ENCODE measurements around the gene FBRSL1.
"Not testable (repeated sequence)": the region's sequence is repeated elsewhere in the genome, so short reads cannot be mapped to it uniquely, and the experiment has no call there.

The FBRSL1 gene

DNA sequence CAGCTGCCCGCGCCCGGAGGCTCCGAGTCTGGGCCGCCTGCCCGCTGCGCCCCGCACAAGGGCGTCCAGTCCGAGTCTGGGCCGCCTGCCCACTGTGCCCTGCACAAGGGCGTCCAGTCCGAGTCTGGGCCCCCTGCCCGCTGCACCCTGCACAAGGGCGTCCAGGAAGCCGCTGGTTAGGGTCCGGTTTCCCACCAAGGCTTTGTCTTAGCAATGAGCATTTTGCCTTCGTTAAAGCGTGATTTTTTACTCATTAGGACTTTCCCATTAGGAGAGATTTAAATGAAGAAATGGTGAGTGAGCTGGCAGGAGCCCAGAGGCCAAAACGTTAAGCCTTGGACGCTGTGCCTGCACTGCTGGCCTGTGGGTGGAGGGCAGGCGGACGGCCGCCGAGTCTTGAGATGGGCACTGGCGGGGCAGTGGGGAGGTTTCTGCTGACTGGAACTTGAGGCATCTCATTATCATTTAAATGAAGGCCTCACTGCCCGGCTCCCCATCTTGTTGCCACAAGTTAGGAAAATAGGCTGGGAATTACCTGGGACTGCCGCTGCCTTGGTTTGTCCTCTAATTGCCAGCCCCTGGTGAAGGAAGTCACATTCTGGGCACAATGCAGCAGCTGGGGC is 36.0 kb downstream of the FBRSL1 start:
- DNase-seq (ENCODE audit: low spot score) = no peak

GRCh38 chr12:132527186-132527882 is 37.4 kb downstream of the FBRSL1 start:
- DNase-seq (ENCODE audit: low spot score) = no peak

DNA sequence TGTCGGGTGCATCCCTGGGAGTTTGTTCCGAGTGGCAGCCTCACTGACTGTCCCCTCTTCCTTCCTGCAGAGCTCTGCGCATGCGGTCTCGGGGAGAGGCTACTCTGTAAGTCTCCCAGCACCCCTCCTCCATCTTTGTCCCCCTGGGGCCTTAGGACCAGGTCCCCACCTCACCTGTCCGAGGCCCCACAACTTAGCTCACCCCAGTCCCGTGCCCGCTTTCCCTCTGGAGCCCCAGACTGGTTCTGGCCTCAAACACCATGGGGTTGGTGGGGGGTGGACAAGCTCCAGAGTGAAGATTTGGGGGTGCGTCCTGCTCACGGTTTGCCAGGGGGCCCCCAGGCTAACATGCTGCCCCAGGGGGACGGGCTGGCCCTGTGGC is 37.9 kb downstream of the FBRSL1 start:
- no peak for DNase-seq (ENCODE audit: low spot score)

- no peak for DNase-seq (ENCODE audit: low spot score)
Observed at GRCh38 chr12:132528564-132529106, 38.7 kb downstream of the FBRSL1 start.

DNA sequence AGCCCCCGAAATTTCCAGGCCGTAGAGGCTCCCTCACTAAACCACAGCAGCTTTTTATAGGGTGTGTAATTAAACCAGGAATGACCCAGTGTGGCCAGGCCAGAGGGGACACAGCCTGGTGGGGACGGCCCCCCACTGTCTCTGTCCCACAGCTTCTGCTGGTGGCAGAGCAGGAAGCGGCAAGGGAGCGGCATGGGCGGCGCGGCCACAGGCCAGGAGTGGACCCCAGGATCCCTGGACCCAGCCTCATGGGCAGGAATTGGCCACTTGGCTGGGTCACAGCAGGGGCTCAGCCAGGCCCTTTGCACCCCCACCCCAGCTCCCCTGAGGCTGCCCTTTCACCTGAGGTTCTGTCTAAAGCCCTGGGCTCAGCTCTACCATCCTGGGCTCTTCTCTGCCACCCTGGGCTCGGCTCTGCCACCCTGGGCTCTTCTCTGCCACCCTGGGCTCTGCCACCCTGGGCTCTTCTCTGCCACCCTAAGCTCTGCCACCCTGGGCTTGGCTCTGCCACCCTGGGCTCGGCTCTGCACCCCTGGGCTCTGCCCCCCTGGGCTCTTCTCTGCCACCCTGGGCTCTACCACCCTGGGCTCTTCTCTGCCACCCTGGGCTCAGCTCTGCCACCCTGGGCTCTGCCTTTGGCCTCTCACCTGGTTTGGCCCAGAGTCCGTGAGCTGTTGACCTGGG is 39.3 kb downstream of the FBRSL1 start:
- no peak for DNase-seq (ENCODE audit: low spot score)

DNA sequence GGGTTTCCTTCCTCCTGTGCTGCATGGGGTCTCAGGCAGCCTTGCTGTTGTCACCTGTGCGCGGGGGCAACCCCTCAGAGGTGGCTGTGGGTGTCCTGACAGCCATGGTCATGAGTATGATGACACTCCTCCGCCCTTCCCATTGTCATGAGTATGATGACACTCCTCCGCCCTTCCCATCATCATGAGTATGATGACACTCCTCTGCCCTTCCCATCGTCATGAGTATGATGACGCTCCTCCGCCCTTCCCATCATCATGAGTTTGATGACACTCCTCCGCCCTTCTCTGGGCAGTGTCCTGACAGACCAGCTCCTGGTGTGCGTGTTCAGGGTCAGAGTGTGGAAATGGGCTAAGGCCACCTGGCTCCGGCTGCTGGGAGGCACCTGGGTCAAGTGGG is 40.0 kb downstream of the FBRSL1 start:
- no peak for DNase-seq (ENCODE audit: low spot score)

DNA sequence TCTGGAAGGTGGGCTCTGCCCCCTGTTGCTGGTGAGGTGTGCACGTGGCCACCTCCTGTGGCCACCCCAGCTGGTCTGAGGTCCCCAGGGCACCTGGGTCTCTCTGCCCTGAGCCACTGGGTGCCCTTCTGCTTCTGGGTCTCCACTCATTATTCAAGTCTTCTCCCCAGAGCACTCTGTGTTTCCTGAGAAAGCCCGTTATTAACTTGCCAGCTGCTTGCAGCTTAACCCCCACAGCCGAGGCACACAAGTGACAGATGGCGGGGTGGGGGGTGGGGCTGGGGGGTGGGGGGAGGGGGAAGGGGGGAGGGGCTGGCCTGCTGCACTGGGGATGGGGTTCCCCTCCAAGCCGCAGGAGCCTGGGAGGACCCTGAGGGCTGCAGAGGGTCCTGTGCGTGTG is 40.5 kb downstream of the FBRSL1 start:
- no peak for DNase-seq (ENCODE audit: low spot score)

DNA sequence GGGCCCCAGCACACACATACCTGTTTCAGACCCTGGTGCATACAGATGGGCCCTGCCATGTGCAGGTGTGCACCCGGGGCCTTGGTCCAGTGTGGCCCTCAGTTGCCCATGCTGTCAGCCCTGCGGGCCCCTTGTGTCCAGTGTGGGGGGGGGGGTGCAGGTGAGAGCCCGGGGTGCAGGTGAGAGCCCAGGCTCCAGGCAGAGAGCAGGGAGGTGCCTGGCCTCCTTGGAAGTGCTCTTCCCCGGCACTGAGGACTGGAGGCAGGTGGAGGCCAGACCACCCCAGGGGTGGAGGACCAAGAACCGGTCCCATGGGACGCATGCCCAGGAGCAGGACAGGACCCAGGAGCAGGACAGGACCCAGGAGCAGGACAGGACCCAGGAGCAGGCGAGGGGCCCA is 40.9 kb downstream of the FBRSL1 start:
- no peak for DNase-seq (ENCODE audit: low spot score)

DNA sequence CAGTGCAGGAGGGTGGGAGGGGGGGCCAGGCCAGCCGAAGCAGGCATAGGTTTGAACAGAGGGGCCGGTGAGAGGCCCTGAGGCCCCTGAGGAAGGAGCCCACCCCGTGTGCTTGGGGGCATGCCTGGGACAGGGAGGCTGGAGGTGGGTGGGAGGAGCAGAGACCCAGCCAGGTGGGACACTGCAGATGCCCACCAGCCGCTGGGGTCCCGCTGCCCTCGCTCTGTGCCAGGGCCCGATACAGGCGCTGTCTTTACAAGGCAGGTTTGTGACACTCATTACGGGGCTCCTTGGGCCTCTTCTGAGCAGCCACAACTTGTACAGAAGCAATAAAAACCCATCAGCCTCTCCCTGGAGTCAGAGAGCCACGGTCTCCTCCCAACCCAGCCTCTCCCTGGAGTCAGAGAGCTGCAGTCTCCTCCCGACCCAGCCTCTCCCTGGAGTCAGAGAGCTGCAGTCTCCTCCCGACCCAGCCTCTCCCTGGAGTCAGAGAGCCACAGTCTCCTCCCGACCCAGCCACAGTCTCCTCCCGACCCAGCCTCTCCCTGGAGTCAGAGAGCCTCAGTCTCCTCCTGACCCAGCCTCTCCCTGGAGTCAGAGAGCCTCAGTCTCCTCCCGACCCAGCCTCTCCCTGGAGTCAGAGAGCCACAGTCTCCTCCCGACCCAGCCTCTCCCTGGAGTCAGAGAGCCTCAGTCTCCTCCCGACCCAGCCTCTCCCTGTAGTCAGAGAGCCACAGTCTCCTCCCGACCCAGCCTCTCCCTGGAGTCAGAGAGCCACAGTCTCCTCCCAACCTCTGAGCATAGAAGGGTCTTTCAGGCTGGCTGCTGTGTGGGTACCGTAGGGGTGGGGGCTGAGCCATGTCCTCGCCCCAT is 43.0 kb downstream of the FBRSL1 start:
- DNase-seq (ENCODE audit: low spot score) = not testable (repeated sequence)

DNA sequence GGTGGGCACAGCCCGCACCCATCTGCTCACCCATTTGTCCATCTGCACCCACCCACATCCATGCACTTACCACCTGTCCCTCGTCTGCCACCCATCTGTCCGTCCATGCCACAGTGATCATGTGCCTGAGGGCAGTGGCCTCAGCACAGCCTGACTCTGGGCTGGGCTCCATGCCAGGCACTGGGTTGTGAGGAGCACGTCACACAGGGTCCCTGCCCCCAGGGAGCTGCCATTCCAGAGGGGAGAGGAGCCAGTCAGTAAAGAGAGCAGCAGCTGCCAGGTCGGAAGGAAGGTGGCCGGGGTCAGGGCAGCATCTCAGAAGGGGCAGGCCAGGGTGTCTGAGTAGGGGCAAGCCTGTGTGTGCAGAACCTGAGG is 43.6 kb downstream of the FBRSL1 start:
- DNase-seq (ENCODE audit: low spot score) = no peak

DNA sequence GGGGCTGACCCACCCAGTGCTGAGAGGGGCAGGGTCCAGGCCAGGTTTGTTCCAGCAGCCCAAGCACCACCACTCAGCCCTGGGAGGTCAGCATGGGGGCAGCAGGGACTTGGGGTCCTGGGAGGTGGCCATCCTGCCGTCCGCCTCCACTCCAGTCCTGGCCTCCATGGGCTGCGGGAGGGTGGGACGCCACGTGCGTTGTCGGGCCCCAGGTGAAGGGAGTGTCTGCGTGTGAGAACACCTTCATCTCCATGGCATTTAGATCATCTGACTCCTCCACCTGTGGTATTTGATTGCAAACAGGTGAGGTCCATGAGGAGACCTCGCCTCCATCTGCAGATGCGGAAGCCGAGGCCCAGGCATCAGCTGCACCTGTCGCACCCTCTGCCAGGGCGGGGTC is 44.1 kb downstream of the FBRSL1 start:
- DNase-seq (ENCODE audit: low spot score) = no peak

- DNase-seq (ENCODE audit: low spot score) = no peak
Observed at GRCh38 chr12:132535019-132535418, 45.1 kb downstream of the FBRSL1 start.

DNA sequence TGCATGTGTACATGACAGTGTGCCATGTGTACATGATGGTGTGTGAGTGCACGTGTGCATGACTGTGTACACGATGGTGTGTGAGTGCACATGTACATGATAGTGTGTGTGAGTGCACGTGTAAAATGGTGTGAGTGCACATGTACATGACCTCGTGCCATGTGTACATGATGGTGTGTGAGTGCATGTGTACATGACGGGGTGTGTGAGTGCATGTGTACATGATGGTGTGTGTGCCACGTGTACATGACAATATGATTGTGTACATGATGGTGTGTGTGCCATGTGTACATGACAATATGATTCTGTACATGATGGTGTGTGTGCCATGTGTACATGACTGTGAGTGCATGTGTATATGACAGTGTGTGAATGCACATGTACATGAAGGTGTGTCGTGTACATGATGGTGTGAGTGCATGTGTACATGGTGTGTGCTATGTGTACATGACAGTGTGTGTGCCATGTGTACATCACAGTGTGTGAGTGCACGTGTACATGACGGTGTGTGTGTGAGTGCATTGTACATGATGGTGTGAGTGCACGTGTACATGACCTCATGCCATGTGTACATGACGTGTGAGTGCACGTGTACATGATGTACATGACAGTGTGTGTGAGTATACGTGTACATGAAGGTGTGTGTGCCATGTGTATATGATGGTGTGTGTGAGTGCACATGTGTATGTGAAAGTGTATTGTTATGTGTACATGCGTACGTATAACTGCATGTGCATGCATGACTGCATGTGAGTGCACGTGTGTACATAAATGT is 46.3 kb downstream of the FBRSL1 start:
- no peak for DNase-seq (ENCODE audit: low spot score)

DNA sequence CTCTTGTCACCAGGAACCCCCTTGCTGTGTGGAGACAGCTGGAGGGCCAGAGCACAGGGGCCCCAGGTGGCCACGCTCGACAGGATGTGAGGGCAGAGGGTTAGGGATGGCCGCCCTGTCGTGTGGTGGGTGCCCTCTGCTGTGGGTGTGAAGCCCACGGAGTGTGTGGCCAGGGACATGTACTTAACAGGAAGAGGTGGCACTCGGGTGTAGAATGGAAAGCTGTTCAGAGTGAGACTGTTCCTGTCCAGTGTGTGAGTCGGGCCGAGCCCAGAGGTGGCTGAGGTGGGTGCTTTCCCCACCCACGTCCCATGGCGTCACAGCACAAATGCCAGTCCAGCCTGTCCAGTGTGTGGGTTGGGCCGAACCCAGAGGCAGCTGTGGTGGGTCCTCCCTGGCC is 47.1 kb downstream of the FBRSL1 start:
- no peak for DNase-seq (ENCODE audit: low spot score)

DNA sequence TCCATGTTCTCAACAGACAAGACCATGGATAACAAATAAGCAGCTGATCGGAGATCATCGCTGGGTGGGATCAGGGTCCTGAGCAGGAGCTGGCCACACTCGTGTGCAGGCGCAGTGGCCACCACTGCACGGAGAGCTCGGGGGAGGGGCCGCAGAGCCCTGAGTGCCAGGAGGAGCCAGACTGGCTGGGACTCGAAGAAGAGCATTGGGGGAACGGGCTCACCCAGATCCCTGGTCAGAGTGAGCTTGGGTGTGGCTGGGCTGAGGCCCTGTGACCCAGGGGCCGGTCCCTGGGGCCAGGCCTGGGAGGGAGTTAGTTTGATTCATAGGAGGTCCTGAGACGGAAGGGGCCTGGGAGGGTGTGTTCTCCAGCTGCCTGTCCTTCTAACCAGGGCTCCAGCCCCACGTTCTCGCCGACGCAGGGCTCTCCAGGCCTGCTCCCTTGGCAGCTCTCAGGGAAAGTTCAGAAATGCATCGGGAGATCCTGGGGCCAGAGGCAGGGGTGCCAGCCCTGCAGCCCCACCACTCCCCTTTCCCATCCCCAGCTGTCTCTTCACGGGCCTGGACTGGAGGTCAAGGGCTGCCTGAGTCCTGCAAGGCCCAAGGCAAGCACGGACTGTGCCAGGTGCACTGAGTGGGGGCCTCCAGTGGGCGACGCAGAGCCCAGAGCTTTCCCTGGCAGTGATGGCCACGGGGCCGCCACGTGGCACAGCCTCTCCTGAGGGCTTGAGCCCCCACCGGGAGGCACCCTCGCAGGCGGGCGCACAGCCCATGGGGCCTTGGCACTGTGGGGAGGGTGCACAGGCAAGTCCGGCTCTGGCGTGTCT is 48.1 kb downstream of the FBRSL1 start:
- no peak for DNase-seq (ENCODE audit: low spot score)

DNA sequence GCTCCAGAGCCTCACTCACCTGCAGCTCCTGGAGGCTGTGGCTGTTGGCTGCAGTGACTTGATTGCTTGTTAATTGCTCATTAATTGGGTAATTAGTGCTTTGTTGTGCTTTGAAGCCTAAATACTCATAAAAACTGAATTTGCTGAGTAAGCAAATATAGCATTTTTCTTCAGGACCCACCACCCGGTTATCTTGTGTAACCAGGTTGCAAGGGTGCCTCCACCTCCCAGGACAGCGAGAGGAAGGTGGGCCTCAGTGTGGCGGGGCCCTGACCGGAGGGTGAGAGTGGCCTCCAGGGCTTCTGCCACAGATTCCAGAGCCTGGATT is 48.7 kb downstream of the FBRSL1 start:
- DNase-seq (ENCODE audit: low spot score) = no peak

- DNase-seq (ENCODE audit: low spot score) = no peak
Observed at GRCh38 chr12:132539016-132539773, 49.2 kb downstream of the FBRSL1 start.

- DNase-seq (ENCODE audit: low spot score) = no peak
Observed at GRCh38 chr12:132540436-132540835, 50.5 kb downstream of the FBRSL1 start.

- no peak for DNase-seq (ENCODE audit: low spot score)
Observed at GRCh38 chr12:132541200-132541599, 51.2 kb downstream of the FBRSL1 start.

DNA sequence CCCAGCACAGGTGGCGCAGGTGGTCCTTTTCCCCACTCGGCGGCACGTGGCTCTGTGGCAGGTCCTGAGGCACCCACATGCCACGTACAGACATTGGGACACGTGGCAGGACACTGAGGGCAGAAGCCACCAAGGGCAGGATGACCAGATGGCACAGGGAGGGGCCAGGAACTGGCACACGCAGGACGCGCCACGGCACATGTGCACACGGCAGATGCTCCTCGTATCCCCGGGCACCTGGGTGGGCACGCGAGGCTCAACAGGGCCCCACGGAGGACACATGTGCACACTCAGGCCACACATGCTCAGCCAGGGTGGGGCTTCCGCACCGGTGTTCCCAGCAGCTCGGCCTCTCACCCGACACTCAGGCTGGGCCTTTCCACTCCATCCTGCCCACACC is 52.0 kb downstream of the FBRSL1 start:
- DNase-seq (ENCODE audit: low spot score) = no peak
